K562 (cell line): ENCODE results near the gene SLMAP. TPM values are rescaled to one million over a fixed set of nuclear protein-coding genes. Genes with fewer than 3 reads are reported as not detected.

Experiments
- ARID1B ChIP-seq: fragments of 450-650 bp; IDR thresholded peaks from 2 replicates; pipeline ENCODE4 v1.6.1; 2016; ENCODE audit warnings: antibody characterized with exemption, mild to moderate bottlenecking, inconsistent platforms
- DEAF1 ChIP-seq: fragments of 450-650 bp; formaldehyde crosslinking; IDR thresholded peaks from 2 replicates; pipeline ENCODE4 v1.4.0; 2020; ENCODE audit warnings: mild to moderate bottlenecking, moderate library complexity
- U2AF2 ChIP-seq: fragments of 200-400 bp; formaldehyde crosslinking; optimal IDR thresholded peaks from 2 replicates; pipeline ENCODE3; 2017; ENCODE audit warnings: low read depth, mild to moderate bottlenecking, low read length
- ZBTB11 ChIP-seq, 3 experiments: fragments of 200-800 bp in 1 of 3; fragments of 250-450 bp in 1 of 3; fragments of 450-650 bp in 1 of 3; sonication (Bioruptor Pico) in 1 of 3; sonication (Bioruptor generic) in 1 of 3; formaldehyde crosslinking in 1 of 3; IDR thresholded peaks; 2 replicates each; pipeline versions ENCODE4 v1.6.1 to v1.8.0; 2016 to 2022; ENCODE audit warnings: mild to moderate bottlenecking in 2 of 3, missing genetic modification characterization in 2 of 3, missing compliant biosample characterization in 1 of 3, moderate library complexity in 1 of 3
- polyA plus RNA-seq, 8 experiments: library from polyadenylated mRNA; depleted of rRNA in 4 of 8; stranded (reverse) in 5 of 8; unstranded in 3 of 8; fragments of >200 nt; fragmentation: Nextera tagmentation in 2 of 8; fragmentation: Illumina TruSeq in 1 of 8; extraction: Ambion mirVana in 2 of 8; extraction: Trizol in 1 of 8; gene quantifications; 2 replicates each; pipeline versions ENCODE4 v1.2.1 to v1.2.3, GENCODE V29; 2011 to 2014; ENCODE audit warnings: inconsistent platforms in 1 of 8, missing spikeins in 1 of 8
- total RNA-seq, 7 experiments: library from RNA; depleted of rRNA in 6 of 7; stranded (reverse); fragments of >200 nt in 6 of 7; fragmentation: Illumina TruSeq in 2 of 7; extraction: Trizol in 2 of 7; gene quantifications; 2 replicates each; pipeline versions ENCODE4 v1.2.1 to v1.2.3, GENCODE V29; 2011 to 2021; ENCODE audit warnings: low replicate concordance in 1 of 7

The SLMAP gene
- total and polyA plus RNA-seq, 9 of the 15 experiments (the other 6 are each of a cell fraction or from before 2014, with no cell fraction given), result 12.1 to 50.7 (median 28.3) TPM

DNA sequence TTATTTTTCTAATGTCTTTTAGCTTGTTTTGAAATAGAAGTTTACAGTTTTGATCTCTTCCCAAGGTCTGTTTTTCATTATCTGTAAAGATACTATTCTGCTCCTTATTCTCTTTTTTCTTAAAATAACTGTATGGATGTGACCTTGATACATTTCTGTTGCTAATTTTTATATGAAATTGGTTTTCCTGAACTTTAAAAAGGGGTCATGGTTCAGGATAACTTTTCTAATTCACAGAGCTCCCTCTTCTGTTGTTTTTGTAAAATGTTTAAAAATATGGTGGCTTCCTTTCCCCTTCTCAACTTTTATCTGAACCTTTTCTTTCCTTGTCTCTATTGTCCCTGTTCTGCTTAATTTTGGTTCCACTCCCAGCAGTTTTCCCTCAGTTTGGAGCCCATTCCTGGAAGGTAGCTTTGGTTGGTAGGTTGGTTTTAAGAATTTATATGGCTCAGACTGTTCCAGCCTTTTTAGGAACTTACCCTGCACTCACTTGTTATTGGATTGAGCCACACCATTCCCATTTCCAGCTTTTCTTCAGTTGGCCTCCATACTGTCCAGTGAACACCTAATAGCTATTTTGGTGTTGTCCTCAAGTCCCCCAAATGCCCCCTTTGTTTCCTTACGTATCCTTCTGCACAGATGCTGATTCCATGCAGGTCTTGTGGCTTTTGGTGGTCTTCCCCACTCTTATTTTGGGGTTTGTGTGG lies 70.3 kb downstream of the SLMAP start (continued):
- TF ChIP-seq ZBTB11 (CRISPR knock-in tag; IDR thresholded peaks at IDR 0.05) (no peak), ARID1B (no peak), U2AF2 (no peak), DEAF1 (CRISPR knock-in tag) (peak; percentile 37)
